ENCODE results near the gene PARD3B.

Gene PARD3B

GRCh38 chr2:205574001-205574400 lies 1028.7 kb downstream of the PARD3B start:
- Histone ChIP-seq H3K79me2 (ENCODE audit: insufficient read depth, low read length) (no peaks in the 10 kb centered on the region), H3K4me2 (ENCODE audit: insufficient read depth, low read length) (no peak overlapping the region), H3K36me3 (ENCODE audit: insufficient read depth, low read length) (no peaks in the 10 kb centered on the region), H4K20me1 (ENCODE audit: insufficient read depth, low read length) (no peaks in the 10 kb centered on the region), H3K27ac (ENCODE audit: low read length) (no peak overlapping the region), H3K4me1 (ENCODE audit: insufficient read depth, low read length) (no peaks in the 10 kb centered on the region), H3K9me3 (ENCODE audit: insufficient read depth, low read length, severe bottlenecking) (no peaks in the 10 kb centered on the region), H2AFZ (ENCODE audit: low read depth, low read length) (no peak overlapping the region), H3K4me3 (ENCODE audit: low read depth in 1 of 2, low read length in 2 of 2) (no peak overlapping the region), H3K27me3 (ENCODE audit: insufficient read depth, low read length, poor library complexity) (no peaks in the 10 kb centered on the region), H3K9ac (ENCODE audit: low read depth, low read length) (no peak overlapping the region)
- ATAC-seq (ENCODE audit: insufficient read depth, low read depth) (no peak), DNase-seq (no peak)
- TF ChIP-seq CTCF (IDR thresholded peaks at IDR 0.05; ENCODE audit: borderline replicate concordance, extremely low read depth, low read length, poor library complexity, severe bottlenecking) (no peak), EZH2 (IDR thresholded peaks at IDR 0.05; ENCODE audit: borderline replicate concordance, low read depth, low read length, severe bottlenecking) (no peak)

- ATAC-seq (ENCODE audit: insufficient read depth, low read depth) (no peak), DNase-seq (no peak)
- Histone ChIP-seq H3K79me2 (ENCODE audit: insufficient read depth, low read length) (no peaks in the 10 kb centered on the region), H3K36me3 (ENCODE audit: insufficient read depth, low read length) (no peaks in the 10 kb centered on the region), H3K4me2 (ENCODE audit: insufficient read depth, low read length) (no peak overlapping the region), H3K27ac (ENCODE audit: low read length) (no peak overlapping the region), H3K4me1 (ENCODE audit: insufficient read depth, low read length) (no peaks in the 10 kb centered on the region), H2AFZ (ENCODE audit: low read depth, low read length) (no peak overlapping the region), H4K20me1 (ENCODE audit: insufficient read depth, low read length) (no peaks in the 10 kb centered on the region), H3K27me3 (ENCODE audit: insufficient read depth, low read length, poor library complexity) (no peaks in the 10 kb centered on the region), H3K9ac (ENCODE audit: low read depth, low read length) (no peak overlapping the region), H3K4me3 (ENCODE audit: low read depth in 1 of 2, low read length in 2 of 2) (no peak overlapping the region), H3K9me3 (ENCODE audit: insufficient read depth, low read length, severe bottlenecking) (no peaks in the 10 kb centered on the region)
- TF ChIP-seq EZH2 (IDR thresholded peaks at IDR 0.05; ENCODE audit: borderline replicate concordance, low read depth, low read length, severe bottlenecking), result no peak
- no peak for TF ChIP-seq CTCF (IDR thresholded peaks at IDR 0.05; ENCODE audit: borderline replicate concordance, extremely low read depth, low read length, poor library complexity, severe bottlenecking)
Measured at GRCh38 chr2:205579335-205579734, 1034.1 kb downstream of the PARD3B start.

- Histone ChIP-seq H3K79me2 (ENCODE audit: insufficient read depth, low read length) (no peaks in the 10 kb centered on the region), H4K20me1 (ENCODE audit: insufficient read depth, low read length) (no peaks in the 10 kb centered on the region), H3K36me3 (ENCODE audit: insufficient read depth, low read length) (no peaks in the 10 kb centered on the region), H3K27ac (ENCODE audit: low read length) (no peak overlapping the region), H3K9ac (ENCODE audit: low read depth, low read length) (no peak overlapping the region), H3K9me3 (ENCODE audit: insufficient read depth, low read length, severe bottlenecking) (no peaks in the 10 kb centered on the region), H3K27me3 (ENCODE audit: insufficient read depth, low read length, poor library complexity) (no peaks in the 10 kb centered on the region), H2AFZ (ENCODE audit: low read depth, low read length) (no peak overlapping the region), H3K4me2 (ENCODE audit: insufficient read depth, low read length) (no peak overlapping the region), H3K4me3 (ENCODE audit: low read depth in 1 of 2, low read length in 2 of 2) (no peak overlapping the region), H3K4me1 (ENCODE audit: insufficient read depth, low read length) (no peaks in the 10 kb centered on the region)
- ATAC-seq (ENCODE audit: insufficient read depth, low read depth) (no peak), DNase-seq (no peak)
- no peak for TF ChIP-seq EZH2 (IDR thresholded peaks at IDR 0.05; ENCODE audit: borderline replicate concordance, low read depth, low read length, severe bottlenecking)
- no peak for TF ChIP-seq CTCF (IDR thresholded peaks at IDR 0.05; ENCODE audit: borderline replicate concordance, extremely low read depth, low read length, poor library complexity, severe bottlenecking)
Measured at GRCh38 chr2:205580212-205580987, 1035.1 kb downstream of the PARD3B start.

Data from DND-41 (cell line).